HL-60/S4 treated with phorbol 12-myristate 13-acetate at 8.2 ng/mL for 4 days and 3 days (cell line): ENCODE measurements around the gene TTR.

Experiments used
- in situ Hi-C: fragments of 300-500 bp; cut with MboI; formaldehyde crosslinking; loops from 2 replicates; pipeline ENCODE4 v1.15.0; 2022; ENCODE audit warnings: low sequenced_read_pairs

The TTR gene

GRCh38 chr18:31578126-31578525 lies 13.6 kb upstream of the TTR start:
- in situ Hi-C loops, result no loop called here

- in situ Hi-C loops, result no loop called here
Observed at GRCh38 chr18:31579375-31579774, 12.3 kb upstream of the TTR start.

- in situ Hi-C loops, result no loop called here
Observed at GRCh38 chr18:31581498-31582197, 10.0 kb upstream of the TTR start.

- in situ Hi-C loops, result no loop called here
Observed at GRCh38 chr18:31583185-31583854, 8.4 kb upstream of the TTR start.

GRCh38 chr18:31585991-31586390 lies 5.7 kb upstream of the TTR start:
- in situ Hi-C loops, result no loop called here

- in situ Hi-C loops, result no loop called here
Observed at GRCh38 chr18:31586616-31587015, 5.1 kb upstream of the TTR start.

GRCh38 chr18:31587529-31587928 lies 4.1 kb upstream of the TTR start:
- in situ Hi-C loops, result no loop called here

- in situ Hi-C loops, result no loop called here
Observed at GRCh38 chr18:31590570-31590969, 1.1 kb upstream of the TTR start.

GRCh38 chr18:31591113-31591512 lies 564 bp upstream of the TTR start:
- in situ Hi-C loops, result no loop called here

GRCh38 chr18:31592506-31593157 lies 955 bp downstream of the TTR start:
- in situ Hi-C loops, result no loop called here

GRCh38 chr18:31595121-31595771 lies 3.6 kb downstream of the TTR start:
- in situ Hi-C loops, result no loop called here

GRCh38 chr18:31596081-31596872 lies 4.6 kb downstream of the TTR start:
- in situ Hi-C loops, result no loop called here

GRCh38 chr18:31598021-31598805 lies 6.5 kb downstream of the TTR start:
- in situ Hi-C loops, result no loop called here

GRCh38 chr18:31603315-31603714 lies 11.6 kb downstream of the TTR start:
- in situ Hi-C loops, result no loop called here

- in situ Hi-C loops, result no loop called here
Observed at GRCh38 chr18:31606265-31606664, 14.6 kb downstream of the TTR start.

GRCh38 chr18:31607384-31607783 lies 15.7 kb downstream of the TTR start:
- in situ Hi-C loops, result no loop called here

GRCh38 chr18:31609886-31610285 lies 18.2 kb downstream of the TTR start:
- in situ Hi-C loops, result no loop called here

GRCh38 chr18:31610286-31611205 lies 18.9 kb downstream of the TTR start:
- in situ Hi-C loops, result no loop called here

- in situ Hi-C loops, result no loop called here
Observed at GRCh38 chr18:31611511-31611910, 19.8 kb downstream of the TTR start.
